HG03064 (cell line): ENCODE measurements around the gene ZNF322.
"Not testable (repeated sequence)": the region's sequence is repeated elsewhere in the genome, so short reads cannot be mapped to it uniquely, and the experiment has no call there.

Source experiments
- ATAC-seq: cut with Tn5 transposase; IDR thresholded peaks from one replicate; pipeline ENCODE4 v1.9.1; 2021; ENCODE audit warnings: low read depth; ENCODE audit not compliant: unreplicated experiment

The ZNF322 gene, protein sequence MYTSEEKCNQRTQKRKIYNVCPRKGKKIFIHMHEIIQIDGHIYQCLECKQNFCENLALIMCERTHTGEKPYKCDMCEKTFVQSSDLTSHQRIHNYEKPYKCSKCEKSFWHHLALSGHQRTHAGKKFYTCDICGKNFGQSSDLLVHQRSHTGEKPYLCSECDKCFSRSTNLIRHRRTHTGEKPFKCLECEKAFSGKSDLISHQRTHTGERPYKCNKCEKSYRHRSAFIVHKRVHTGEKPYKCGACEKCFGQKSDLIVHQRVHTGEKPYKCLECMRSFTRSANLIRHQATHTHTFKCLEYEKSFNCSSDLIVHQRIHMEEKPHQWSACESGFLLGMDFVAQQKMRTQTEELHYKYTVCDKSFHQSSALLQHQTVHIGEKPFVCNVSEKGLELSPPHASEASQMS

DNA sequence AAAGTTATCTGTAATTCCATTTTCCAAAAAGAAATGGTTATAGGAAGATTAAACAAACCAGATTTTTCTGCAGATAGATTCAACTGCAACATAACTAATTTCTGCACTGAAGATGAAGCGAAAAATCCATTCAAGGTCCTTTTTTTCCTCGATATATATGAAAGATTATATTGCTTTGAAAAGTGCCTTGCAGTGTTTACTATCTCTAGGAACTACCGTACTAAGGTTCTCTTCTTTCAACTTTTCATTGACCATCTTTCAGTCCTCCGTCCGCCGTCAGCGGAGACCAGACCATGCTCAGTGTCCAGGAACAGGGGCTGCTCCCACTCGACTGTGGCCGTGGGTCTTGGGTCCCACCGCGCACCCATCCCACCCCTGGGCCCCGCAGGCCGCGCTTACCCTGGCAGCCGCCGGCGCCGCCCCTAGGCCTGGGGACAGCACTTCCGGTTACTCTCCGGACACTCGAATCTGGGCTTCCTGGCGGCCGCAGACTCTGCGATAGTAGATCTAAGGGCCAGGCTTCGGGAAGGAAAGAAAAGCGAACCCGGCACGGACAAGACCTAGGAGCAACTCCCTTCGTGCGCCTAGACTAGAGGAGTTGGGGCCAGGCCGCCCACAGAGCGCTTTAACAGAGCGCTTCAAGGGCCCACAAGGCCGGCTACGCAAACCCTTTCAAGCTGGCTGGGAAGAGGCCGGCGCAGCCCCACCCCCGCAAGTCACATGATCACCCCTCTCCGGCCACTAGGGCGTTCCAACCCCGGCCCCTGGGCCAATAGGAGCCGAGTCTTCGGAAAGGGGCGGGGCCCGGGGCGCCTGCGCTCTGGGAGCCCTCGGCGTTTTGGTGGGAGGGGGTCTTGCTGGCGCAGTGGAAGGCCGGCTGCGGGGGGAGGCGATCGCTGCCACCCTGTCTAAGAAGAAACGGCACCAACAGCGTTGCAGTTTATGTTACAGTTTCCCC lies at the start of gene ZNF322:
Gene ZNF322, minus strand, starts transcription at position 705 of the 958 bp plus-strand sequence. CDS start 21,193 bp downstream, outside the sequence.
- peak; percentile 96 for ATAC-seq

DNA sequence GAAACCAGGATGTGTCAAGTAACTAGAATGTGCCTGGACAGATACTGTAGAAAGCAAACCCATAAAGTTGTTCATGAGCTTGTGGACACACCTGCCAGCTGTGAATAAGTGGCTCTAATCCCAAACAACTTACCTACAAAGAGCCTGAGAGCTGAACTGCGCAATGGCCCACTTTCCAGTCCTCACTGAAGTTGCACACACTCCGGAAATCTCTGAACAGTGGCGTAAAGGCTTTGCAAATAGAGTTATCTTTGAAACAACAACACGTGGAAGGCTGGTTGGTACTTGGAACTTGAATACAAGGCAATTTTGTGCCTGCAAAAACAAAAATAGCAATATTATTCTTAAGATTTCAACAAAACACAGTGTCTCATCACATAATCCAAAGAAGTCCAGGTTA lies 46.2 kb upstream of the ZNF322 start:
- ATAC-seq: not testable (repeated sequence)

- not testable (repeated sequence) for ATAC-seq
These were observed 45.8 kb upstream of the ZNF322 start for GRCh38 chr6:26705352-26705751.

- ATAC-seq: not testable (repeated sequence)
These were observed 41.6 kb upstream of the ZNF322 start for GRCh38 chr6:26701023-26701747.

DNA sequence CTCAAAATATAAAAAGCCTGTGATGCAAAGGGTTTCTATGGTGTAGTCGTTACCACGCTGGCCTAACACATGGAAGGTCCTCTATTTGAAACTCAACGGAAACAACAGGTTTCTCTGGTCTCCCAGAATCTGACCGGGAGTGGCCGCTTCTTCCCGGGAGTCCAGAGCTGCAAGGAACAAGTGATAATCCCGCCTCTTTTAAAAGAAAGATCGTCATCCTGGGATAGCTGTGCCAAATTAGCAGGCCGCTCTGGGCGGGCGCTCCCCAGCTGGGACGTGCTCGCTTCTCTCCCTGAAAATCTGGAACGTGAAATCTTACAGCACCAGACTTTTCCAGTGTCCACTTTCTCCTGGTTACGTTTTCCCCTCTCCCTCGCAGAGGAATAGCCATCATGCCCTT lies 38.0 kb upstream of the ZNF322 start:
- ATAC-seq: not testable (repeated sequence)

DNA sequence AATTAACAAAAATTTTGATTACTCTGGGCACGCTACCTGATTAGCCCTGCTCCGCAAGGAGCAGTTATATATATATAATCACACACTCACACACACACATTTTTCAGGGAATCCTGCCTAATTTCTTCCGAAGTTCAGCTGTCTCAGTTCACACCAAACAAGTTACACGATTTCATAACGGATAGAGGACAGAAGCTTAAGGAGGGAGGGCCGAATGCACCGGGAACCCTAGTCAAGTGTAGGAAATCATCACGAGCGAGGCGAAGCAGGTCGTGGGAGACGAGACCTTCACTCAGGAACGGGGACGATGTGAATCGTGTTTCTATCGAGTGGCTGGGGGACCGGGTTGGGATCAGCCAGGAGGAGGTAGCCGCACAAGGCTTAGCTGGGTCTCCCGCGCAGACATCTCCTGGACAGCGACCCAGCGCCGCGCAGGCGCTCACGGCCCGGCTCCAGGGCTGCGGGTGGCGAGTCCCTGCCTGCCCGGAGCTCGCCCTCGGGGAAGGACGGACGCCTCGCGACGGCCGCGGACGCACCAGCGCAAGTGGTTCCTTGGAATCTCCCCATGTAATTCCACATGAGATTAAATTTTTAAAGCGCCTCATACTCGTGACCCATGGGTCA lies 29.9 kb upstream of the ZNF322 start:
- ATAC-seq: not testable (repeated sequence)

DNA sequence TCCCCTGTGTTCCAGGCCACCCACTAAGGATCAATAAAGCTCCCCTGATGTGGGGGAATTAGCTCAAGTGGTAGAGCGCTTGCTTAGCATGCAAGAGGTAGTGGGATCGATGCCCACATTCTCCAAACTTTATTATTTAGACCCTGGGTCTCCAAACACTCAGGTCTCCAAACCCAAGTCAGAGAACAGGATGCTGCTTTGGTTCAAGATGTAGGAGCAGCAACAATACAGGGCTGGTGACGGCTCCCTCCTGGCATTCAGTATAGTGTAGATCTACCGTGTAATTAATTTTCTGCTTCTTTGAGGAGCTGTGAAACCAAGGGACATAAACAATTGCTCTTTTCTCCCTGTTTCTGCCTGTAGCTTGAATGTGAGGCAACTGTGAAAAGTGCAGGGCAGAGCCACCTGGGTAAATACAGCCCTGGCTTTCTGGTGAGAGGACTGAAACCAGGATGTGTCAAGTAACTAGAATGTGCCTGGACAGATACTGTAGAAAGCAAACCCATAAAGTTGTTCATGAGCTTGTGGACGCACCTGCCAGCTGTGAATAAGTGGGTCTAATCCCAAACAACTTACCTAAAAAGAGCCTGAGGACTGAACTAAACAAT lies 23.0 kb upstream of the ZNF322 start:
- not testable (repeated sequence) for ATAC-seq

DNA sequence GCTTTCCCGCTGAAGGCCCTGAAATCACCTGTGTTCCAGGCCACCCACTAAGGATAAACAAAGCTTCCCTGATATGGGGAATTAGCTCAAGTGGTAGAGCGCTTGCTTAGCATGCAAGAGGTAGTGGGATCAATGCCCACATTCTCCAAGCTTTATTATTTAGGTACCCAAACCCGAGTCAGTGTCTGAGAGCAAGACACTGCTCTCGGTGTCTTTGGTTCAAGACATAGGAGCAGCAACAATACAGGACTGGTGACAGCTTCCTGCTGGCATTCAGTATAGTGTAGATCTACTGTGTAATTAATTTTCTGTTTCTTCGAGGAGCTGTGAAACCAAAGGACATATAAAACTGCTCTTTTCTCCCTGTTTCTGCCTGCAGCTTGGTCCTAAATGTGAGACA lies 13.7 kb upstream of the ZNF322 start:
- ATAC-seq: not testable (repeated sequence)

DNA sequence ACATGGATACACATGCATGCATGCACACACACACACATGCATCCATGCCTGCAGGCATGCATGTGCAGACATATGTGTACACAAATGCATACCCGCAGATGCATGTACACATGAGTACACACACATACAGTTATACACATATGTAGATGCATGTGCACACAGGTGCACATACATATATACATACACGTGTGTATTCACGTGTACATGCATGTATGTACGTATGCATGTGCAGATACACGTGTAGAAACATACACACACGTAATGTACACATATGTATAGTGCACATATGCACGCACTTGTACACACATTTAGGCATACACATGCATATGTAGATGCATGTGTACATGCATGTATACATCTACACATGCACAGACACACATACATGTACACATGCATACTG lies 11.0 kb upstream of the ZNF322 start:
- ATAC-seq: not testable (repeated sequence)

DNA sequence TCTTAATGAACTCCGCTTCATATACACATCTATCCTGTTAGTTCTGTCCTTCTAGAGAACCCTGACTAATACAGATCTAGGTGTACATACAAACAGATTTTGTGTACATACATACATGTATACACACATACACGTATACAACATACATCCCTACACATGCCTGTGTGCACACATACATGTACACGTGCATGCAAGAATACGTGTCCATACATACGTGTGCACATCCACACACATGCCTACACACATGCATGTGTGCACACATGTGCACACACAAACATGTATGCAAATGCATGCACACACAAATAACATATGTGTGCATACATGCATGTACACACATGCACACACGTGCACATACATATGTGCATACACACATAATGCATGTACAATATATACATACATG lies 10.5 kb upstream of the ZNF322 start:
- ATAC-seq: not testable (repeated sequence)

- ATAC-seq: peak; percentile 28
These were observed 435 bp upstream of the ZNF322 start for GRCh38 chr6:26660000-26660361.

- no peak for ATAC-seq
These were observed 2.3 kb downstream of the ZNF322 start for GRCh38 chr6:26657256-26657655.

- no peak for ATAC-seq
These were observed 6.5 kb downstream of the ZNF322 start for GRCh38 chr6:26653007-26653406.

DNA sequence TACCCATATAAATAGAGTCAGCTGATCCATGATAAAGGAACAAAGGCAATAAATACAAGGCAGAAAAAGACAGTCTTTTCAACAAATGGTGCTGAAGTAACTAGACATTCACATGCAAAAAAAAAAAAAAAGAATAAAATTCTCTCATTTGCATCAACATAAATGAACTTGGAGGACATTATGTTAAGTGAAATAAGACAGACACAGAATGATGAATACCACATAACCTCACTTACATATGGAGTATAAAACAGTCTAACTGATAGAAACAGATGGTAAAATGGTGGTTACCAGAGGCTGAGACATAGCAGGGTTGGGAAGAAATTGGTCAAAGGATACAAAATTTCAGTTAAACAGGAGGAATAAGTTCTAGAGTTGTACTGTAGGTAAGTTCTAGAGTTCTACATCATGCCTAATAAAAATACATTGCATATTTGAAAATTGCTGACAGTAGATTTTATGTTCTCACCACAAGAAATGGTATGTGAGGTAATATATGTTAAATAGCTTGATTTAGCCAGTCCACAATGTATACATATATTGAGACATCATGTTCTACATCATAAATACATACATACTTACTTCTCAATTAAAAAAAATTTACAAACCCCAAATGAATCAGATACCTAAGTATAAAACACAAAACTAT lies 8.3 kb downstream of the ZNF322 start:
- ATAC-seq: no peak

DNA sequence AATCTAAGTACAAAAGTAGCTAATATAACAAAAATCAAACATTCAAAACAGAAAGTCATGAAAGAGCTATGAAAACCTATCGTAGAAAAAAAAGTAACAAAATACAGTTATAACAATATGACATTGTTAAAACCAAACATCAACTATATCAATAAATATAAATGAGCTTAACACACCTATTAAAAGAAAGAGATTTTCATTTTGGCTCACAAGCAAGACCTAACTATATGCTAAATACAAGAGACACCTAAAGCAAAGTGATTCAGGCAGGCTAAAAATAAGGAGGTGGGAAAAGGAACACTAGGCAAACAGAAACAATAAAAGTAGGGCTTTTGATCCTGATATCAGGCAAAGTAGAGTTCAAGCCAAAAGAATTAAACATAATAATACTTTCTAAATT lies 13.5 kb downstream of the ZNF322 start:
- no peak for ATAC-seq

DNA sequence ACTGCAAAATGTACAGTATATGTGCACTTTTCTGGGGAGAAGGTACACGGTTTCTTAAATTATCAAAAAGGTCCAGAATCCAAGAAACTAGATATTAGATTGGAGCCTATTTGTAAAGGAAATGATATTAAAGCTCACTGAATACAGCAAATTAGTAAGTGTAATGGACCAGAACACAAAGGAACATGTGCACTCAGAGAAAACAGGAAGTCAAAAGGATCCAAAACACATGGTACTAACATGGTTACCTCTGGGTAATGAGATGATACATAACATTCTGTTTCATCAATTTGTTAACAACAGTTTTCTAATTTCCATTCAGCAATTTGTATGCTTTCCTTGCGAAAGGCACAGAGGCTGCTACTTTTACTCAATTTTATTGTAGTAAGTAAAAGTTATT lies 18.7 kb downstream of the ZNF322 start:
- no peak for ATAC-seq

DNA sequence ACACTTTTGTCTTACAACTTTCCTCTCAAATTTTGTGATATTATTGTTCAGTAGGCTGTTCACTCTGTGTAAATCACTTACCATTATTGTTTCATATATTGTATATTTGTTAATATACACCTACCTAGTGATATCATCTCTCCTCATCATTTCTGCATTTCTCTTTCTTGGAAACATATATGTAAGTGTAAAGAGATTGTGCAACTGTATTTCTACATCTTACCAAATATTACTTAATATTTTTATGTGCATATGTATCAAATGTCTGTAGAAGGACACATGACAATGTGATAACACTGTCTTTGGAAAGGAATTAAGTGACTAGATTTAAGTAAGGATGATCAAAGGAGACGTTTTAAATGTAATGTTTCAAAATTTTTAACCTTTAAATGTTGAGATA lies 30.2 kb downstream of the ZNF322 start:
- no peak for ATAC-seq

GRCh38 chr6:26627843-26628242 lies 31.7 kb downstream of the ZNF322 start:
- ATAC-seq: no peak

GRCh38 chr6:26624557-26624956 lies 35.0 kb downstream of the ZNF322 start:
- ATAC-seq: no peak
